ENCODE data around the gene DOCK7. TPM values are rescaled to one million over a fixed set of nuclear protein-coding genes. Genes with fewer than 3 reads are reported as not detected.

The DOCK7 gene
- total and polyA plus RNA-seq, 2 of the 8 experiments (the other 6 are each of a cell fraction or from before 2014, with no cell fraction given) = 10.2 to 33.7 TPM

DNA sequence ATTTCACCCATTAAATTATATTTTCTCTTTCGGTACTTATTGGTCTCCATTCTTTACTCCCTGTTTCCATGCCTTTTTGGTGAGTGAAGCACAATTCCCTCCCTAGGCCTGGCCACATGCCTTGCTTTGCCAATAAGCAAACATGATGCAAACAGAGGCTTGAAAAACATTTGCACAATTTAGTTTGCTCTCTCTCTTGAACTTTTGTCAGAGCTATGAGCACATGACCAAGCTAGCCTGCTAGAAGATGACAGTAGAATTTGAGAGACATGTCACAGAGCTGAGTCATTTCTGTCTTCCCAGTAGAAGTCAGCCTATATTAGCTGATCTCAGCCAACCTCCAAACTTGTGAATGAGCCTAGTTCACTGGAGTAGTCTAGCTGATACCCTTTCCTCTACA, 66.3 kb downstream of the DOCK7 start:
- Histone ChIP-seq H2BK5ac (ENCODE audit: low read depth, low read length) (no peak overlapping the region), H2AK5ac (ENCODE audit: low read depth, low read length) (no peak overlapping the region), H2BK12ac (ENCODE audit: low read depth, low read length) (no peak overlapping the region), H3K18ac (ENCODE audit: extremely low read depth, low read length) (no peak overlapping the region), H3K4me1 (replicated peaks in 1 of 4; ENCODE audit: control insufficient read depth in 3 of 4, insufficient read depth in 4 of 4, low read length in 3 of 4) (peaks cover 0 to 3% (median under 1%) of the 10 kb centered on the region in 4 experiments; a peak in 1 of 7 replicates), H3K79me1 (ENCODE audit: low read depth, low read length) (no peaks in the 10 kb centered on the region), H2BK15ac (ENCODE audit: low read length) (no peak overlapping the region), H4K91ac (replicated peaks; ENCODE audit: insufficient read length, low read length) (no peak overlapping the region), H3K14ac (ENCODE audit: insufficient read length) (no peak overlapping the region), H3K23me2 (ENCODE audit: low read depth, low read length) (no peaks in the 10 kb centered on the region), H3K4me2 (ENCODE audit: insufficient read depth in 1 of 2, low read depth in 2 of 2, low read length in 2 of 2) (no peak overlapping the region), H3K27me3 (replicated peaks in 1 of 4; ENCODE audit: control insufficient read depth in 3 of 4, extremely low read depth in 1 of 4, insufficient read depth in 3 of 4, low read length in 3 of 4) (no peaks in the 10 kb centered on the region), H4K5ac (ENCODE audit: insufficient read length, low read depth, low read length) (no peak overlapping the region), H3K4me3 (ENCODE audit: extremely low read depth in 1 of 4, insufficient read depth in 2 of 4, low read depth in 3 of 4, low read length in 4 of 4) (no peak overlapping the region), H3K36me3 (ENCODE audit: control insufficient read depth in 2 of 4, insufficient read depth in 4 of 4, low read length in 3 of 4) (no peaks in the 10 kb centered on the region; a peak in 1 of 8 replicates), H3K56ac (replicated peaks; ENCODE audit: insufficient read length, low read depth, low read length) (no peak overlapping the region), H4K8ac (ENCODE audit: extremely low read depth, insufficient read depth, low read length) (no peak overlapping the region), H2BK20ac (ENCODE audit: low read length) (no peak overlapping the region), H3K4ac (replicated peaks; ENCODE audit: insufficient read length, low read depth, low read length) (no peak overlapping the region), H3K27ac (ENCODE audit: low read depth, low read length) (no peak overlapping the region), H3K23ac (ENCODE audit: insufficient read length) (no peak overlapping the region), H2BK120ac (replicated peaks; ENCODE audit: low read depth, low read length) (no peak overlapping the region), H4K20me1 (replicated peaks in 1 of 2; ENCODE audit: control insufficient read depth in 1 of 2, insufficient read depth in 2 of 2, low read length in 2 of 2) (no peaks in the 10 kb centered on the region), H2AFZ (ENCODE audit: low read length) (no peak overlapping the region), H3K79me2 (ENCODE audit: control insufficient read depth in 1 of 2, insufficient read depth in 2 of 2, low read length in 2 of 2) (no peaks in the 10 kb centered on the region), H3K9me3 (ENCODE audit: insufficient read depth in 2 of 2, low read depth in 1 of 2, low read length in 1 of 2) (no peaks in the 10 kb centered on the region), H3K9ac (replicated peaks in 1 of 4; ENCODE audit: extremely low read depth in 1 of 4, low read depth in 3 of 4, low read length in 3 of 4) (no peak overlapping the region)
- FAIRE-seq = no peak
- TF ChIP-seq, protein P1, sequence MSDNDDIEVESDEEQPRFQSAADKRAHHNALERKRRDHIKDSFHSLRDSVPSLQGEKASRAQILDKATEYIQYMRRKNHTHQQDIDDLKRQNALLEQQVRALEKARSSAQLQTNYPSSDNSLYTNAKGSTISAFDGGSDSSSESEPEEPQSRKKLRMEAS (IDR thresholded peaks at IDR 0.05) = no peak
- TF ChIP-seq TCF12 (IDR thresholded peaks at IDR 0.05; ENCODE audit: low read depth, low read length) = no peak
- TF ChIP-seq SP2 (IDR thresholded peaks at IDR 0.05; ENCODE audit: low read length) = no peak
- TF ChIP-seq KDM5A (IDR thresholded peaks at IDR 0.05; ENCODE audit: low read length) = no peak
- no peak for TF ChIP-seq JUN (IDR thresholded peaks at IDR 0.05; ENCODE audit: low read depth, low read length)
- no peak for TF ChIP-seq CTBP2 (IDR thresholded peaks at IDR 0.05; ENCODE audit: borderline replicate concordance, insufficient read depth, insufficient read length, low read length)
- no peak for TF ChIP-seq HDAC6 (IDR thresholded peaks at IDR 0.05; ENCODE audit: low read depth, low read length)
- TF ChIP-seq MAFK (IDR thresholded peaks at IDR 0.05; ENCODE audit: low read depth, low read length) = no peak
- TF ChIP-seq SIRT6 (IDR thresholded peaks at IDR 0.05; ENCODE audit: low read length) = no peak
- 84% methylated on average over 1 of the region's 1 CpG; no CpG with 5 or more reads in 1 of the 2 experiments for WGBS, 2 experiments (ENCODE audit: extremely low coverage in 1 of 2, insufficient coverage in 1 of 2, insufficient read length in 1 of 2, insufficient replicate concordance in 2 of 2, low coverage in 1 of 2, low lambda C conversion rate in 2 of 2, missing lambda C conversion rate in 1 of 2)
- ChIA-PET POLR2A (ENCODE audit: partially characterized antibody) (no interaction called here), CTCF (ENCODE audit: partially characterized antibody) (interaction anchor here (1.3 kb wide), 1 partner anchor 9 kb away, joined by 3 read pairs; no protein-coding TSS in a partner anchor)
- no peak for DNase-seq (ENCODE audit: low read depth in 1 of 2, low spot score in 2 of 2)

Data from H1 (cell line).